ENCODE data around the gene TMEM233. TPM values are rescaled to one million over a fixed set of nuclear protein-coding genes. Genes with fewer than 3 reads are reported as not detected.

The TMEM233 gene
- total and polyA plus RNA-seq, 9 of the 15 experiments (the other 6 are each of a cell fraction or from before 2014, with no cell fraction given), result 0.04 to 0.17 (median 0.07) TPM; not detected in 2

DNA sequence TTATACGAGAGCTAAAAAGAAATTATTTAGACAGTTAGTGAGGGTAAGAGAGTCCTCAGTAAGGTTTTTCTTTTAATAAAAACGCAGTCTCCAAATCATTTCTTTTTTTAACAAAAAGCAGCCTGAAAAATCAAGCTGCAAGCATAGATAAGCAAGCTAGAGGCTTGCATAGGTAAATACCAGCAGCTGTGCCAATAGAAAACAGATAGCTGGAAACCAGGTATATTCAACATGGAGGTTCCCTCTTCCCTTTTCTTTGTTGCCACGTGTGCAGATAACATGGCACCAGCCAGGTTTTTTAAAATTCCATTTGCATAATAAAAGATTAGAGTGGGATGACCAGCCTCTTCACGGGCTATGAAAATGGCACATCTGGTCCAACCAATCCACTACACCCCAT is 68.3 kb downstream of the TMEM233 start (continued):
- TF ChIP-seq E4F1 (CRISPR knock-in tag; IDR thresholded peaks at IDR 0.05; ENCODE audit: borderline replicate concordance), result no peak
- TF ChIP-seq TEAD4 (IDR thresholded peaks at IDR 0.05; ENCODE audit: low read length), result peak; percentile 89
- no peak for TF ChIP-seq TEAD4 (CRISPR knock-in tag; IDR thresholded peaks at IDR 0.05; ENCODE audit: borderline replicate concordance)
- TF ChIP-seq NFIC (IDR thresholded peaks at IDR 0.05), result peak; percentile 42
- no peak for TF ChIP-seq MCM3 (IDR thresholded peaks at IDR 0.05)
- TF ChIP-seq HDAC3 (IDR thresholded peaks at IDR 0.05; ENCODE audit: borderline replicate concordance, partially characterized antibody), result no peak
- TF ChIP-seq THRAP3 (IDR thresholded peaks at IDR 0.05; ENCODE audit: borderline replicate concordance), result no peak
- peak; percentile 68 for TF ChIP-seq CTBP1 (IDR thresholded peaks at IDR 0.05; ENCODE audit: borderline replicate concordance)
- peak; percentile 11; the same call in 1 of the 2 replicates for TF ChIP-seq GATAD2B (IDR thresholded peaks at IDR 0.05; ENCODE audit: borderline replicate concordance)
- no peak for TF ChIP-seq POU5F1 (IDR thresholded peaks at IDR 0.05; ENCODE audit: borderline replicate concordance, low read depth, low read length, partially characterized antibody)
- no peak for TF ChIP-seq RBM14 (IDR thresholded peaks at IDR 0.05; ENCODE audit: borderline replicate concordance, insufficient read depth, low read depth, low read length)
- TF ChIP-seq ZBTB1 (CRISPR knock-in tag; IDR thresholded peaks at IDR 0.05; ENCODE audit: borderline replicate concordance, low read depth), result no peak
- peak; percentile 61; the same call in 1 of the 2 replicates for TF ChIP-seq PML (IDR thresholded peaks at IDR 0.05; ENCODE audit: low read length)
- TF ChIP-seq, protein P1, sequence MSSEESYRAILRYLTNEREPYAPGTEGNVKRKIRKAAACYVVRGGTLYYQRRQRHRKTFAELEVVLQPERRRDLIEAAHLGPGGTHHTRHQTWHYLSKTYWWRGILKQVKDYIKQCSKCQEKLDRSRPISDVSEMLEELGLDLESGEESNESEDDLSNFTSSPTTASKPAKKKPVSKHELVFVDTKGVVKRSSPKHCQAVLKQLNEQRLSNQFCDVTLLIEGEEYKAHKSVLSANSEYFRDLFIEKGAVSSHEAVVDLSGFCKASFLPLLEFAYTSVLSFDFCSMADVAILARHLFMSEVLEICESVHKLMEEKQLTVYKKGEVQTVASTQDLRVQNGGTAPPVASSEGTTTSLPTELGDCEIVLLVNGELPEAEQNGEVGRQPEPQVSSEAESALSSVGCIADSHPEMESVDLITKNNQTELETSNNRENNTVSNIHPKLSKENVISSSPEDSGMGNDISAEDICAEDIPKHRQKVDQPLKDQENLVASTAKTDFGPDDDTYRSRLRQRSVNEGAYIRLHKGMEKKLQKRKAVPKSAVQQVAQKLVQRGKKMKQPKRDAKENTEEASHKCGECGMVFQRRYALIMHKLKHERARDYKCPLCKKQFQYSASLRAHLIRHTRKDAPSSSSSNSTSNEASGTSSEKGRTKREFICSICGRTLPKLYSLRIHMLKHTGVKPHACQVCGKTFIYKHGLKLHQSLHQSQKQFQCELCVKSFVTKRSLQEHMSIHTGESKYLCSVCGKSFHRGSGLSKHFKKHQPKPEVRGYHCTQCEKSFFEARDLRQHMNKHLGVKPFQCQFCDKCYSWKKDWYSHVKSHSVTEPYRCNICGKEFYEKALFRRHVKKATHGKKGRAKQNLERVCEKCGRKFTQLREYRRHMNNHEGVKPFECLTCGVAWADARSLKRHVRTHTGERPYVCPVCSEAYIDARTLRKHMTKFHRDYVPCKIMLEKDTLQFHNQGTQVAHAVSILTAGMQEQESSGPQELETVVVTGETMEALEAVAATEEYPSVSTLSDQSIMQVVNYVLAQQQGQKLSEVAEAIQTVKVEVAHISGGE (CRISPR knock-in tag; IDR thresholded peaks at IDR 0.05), result 0 out of 6 replicates have a peak, but pooled peaks of 1 of the 3 experiments have one; percentile 33
- no peak for TF ChIP-seq ZBTB9 (CRISPR knock-in tag; IDR thresholded peaks at IDR 0.05)
- no peak for TF ChIP-seq HIVEP1 (CRISPR knock-in tag; IDR thresholded peaks at IDR 0.05)
- no peak for TF ChIP-seq TFE3 (CRISPR knock-in tag; IDR thresholded peaks at IDR 0.05)
- TF ChIP-seq, protein P2, sequence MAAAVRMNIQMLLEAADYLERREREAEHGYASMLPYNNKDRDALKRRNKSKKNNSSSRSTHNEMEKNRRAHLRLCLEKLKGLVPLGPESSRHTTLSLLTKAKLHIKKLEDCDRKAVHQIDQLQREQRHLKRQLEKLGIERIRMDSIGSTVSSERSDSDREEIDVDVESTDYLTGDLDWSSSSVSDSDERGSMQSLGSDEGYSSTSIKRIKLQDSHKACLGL (CRISPR knock-in tag; IDR thresholded peaks at IDR 0.05; ENCODE audit: borderline replicate concordance, poor library complexity, severe bottlenecking), result no peak
- peak; percentile 62; the same call in 1 of the 2 replicates for TF ChIP-seq KLF16 (IDR thresholded peaks at IDR 0.05)

Measured in K562 (cell line).